ENCODE results near the gene PAPOLA. TPM values are rescaled to one million over a fixed set of nuclear protein-coding genes. Genes with fewer than 3 reads are reported as not detected.

PAPOLA gene
- total and polyA plus RNA-seq, 2 experiments from 2014 or later, result 198 to 237 TPM

DNA sequence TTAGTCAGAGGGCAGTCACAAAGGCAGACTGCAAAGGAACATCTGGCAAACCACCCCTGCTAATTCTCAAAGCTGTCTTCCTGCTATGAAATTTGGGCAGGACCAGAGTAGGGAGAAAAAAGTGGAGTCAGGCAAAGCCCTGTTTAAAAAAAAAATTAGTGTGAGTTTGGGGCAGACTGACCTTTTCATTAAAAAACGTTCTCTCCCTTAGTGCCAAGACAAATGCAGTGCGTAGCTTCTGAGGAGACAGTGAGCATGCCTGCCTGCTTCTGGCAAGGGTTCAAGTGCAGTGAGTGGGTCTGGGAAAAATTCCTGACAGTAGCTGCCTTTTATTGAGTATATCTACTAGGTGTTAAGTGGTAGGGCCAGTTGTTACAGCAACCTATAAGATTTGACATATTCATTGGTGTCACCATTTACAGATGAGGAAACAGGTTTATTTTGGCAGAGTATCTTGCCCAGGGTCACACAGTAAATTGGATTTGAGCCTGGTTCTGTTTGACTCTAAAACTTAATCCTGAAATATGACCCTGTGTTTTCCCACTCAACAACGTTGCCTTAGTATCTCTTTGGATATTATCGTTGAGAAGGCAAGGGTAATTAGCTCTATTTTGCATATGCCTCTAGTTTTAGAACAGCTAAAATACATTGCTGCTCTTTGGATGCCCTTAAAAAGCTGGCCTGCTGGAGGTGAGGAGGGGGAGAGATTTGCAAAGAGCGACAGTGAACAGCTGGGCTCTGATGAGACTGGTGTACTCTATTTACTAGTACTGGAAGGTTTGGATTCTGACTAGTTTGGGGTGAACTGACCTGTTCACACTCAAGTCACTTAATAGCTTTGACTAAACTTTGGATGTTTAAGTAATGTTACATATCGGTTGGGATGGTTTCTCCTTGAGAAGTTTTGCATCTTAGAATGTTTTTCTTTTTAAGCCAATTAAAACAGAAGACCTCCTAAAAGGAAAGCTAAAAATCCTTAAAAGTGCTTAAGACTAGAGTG is 72.8 kb downstream of the PAPOLA start:
- Histone ChIP-seq H3K36me3 (ENCODE audit: insufficient read depth) (no peaks in the 10 kb centered on the region), H3F3A (replicated peaks; ENCODE audit: low read depth) (no peaks in the 10 kb centered on the region), H3K4me3 (no peak overlapping the region), H2AFZ (no peak overlapping the region), H3K4me2 (no peak overlapping the region), H3K27ac (ENCODE audit: low read depth) (peak overlapping the region; percentile 65), H3K9me2 (ENCODE audit: insufficient read depth) (no peaks in the 10 kb centered on the region), H3K4me1 (ENCODE audit: insufficient read depth) (peaks cover 16% of the 10 kb centered on the region), H3K27me3 (ENCODE audit: insufficient read depth) (no peaks in the 10 kb centered on the region), H3K79me2 (replicated peaks; ENCODE audit: insufficient read depth) (no peaks in the 10 kb centered on the region), H4K20me1 (replicated peaks; ENCODE audit: insufficient read depth) (no peaks in the 10 kb centered on the region)
- no peak overlapping the region for H3K4me3 Mint-ChIP-seq
- peaks cover 34% of the 10 kb centered on the region for H3K4me1 Mint-ChIP-seq
- H3K27ac Mint-ChIP-seq, result peak overlapping the region; percentile 54
- H3K36me3 Mint-ChIP-seq (ENCODE audit: low read depth), result no peaks in the 10 kb centered on the region
- DNase-seq (ENCODE audit: low spot score) (no peak), ATAC-seq (no peak)
- peaks cover 8% of the 10 kb centered on the region for H3K27me3 Mint-ChIP-seq (ENCODE audit: insufficient read depth, low read depth, poor library complexity)
- TF ChIP-seq CREB1 (CRISPR knock-in tag; IDR thresholded peaks at IDR 0.05; ENCODE audit: low read depth), result no peak
- TF ChIP-seq, protein P1, sequence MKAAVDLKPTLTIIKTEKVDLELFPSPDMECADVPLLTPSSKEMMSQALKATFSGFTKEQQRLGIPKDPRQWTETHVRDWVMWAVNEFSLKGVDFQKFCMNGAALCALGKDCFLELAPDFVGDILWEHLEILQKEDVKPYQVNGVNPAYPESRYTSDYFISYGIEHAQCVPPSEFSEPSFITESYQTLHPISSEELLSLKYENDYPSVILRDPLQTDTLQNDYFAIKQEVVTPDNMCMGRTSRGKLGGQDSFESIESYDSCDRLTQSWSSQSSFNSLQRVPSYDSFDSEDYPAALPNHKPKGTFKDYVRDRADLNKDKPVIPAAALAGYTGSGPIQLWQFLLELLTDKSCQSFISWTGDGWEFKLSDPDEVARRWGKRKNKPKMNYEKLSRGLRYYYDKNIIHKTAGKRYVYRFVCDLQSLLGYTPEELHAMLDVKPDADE (IDR thresholded peaks at IDR 0.05), result no peak
- TF ChIP-seq, protein P2, sequence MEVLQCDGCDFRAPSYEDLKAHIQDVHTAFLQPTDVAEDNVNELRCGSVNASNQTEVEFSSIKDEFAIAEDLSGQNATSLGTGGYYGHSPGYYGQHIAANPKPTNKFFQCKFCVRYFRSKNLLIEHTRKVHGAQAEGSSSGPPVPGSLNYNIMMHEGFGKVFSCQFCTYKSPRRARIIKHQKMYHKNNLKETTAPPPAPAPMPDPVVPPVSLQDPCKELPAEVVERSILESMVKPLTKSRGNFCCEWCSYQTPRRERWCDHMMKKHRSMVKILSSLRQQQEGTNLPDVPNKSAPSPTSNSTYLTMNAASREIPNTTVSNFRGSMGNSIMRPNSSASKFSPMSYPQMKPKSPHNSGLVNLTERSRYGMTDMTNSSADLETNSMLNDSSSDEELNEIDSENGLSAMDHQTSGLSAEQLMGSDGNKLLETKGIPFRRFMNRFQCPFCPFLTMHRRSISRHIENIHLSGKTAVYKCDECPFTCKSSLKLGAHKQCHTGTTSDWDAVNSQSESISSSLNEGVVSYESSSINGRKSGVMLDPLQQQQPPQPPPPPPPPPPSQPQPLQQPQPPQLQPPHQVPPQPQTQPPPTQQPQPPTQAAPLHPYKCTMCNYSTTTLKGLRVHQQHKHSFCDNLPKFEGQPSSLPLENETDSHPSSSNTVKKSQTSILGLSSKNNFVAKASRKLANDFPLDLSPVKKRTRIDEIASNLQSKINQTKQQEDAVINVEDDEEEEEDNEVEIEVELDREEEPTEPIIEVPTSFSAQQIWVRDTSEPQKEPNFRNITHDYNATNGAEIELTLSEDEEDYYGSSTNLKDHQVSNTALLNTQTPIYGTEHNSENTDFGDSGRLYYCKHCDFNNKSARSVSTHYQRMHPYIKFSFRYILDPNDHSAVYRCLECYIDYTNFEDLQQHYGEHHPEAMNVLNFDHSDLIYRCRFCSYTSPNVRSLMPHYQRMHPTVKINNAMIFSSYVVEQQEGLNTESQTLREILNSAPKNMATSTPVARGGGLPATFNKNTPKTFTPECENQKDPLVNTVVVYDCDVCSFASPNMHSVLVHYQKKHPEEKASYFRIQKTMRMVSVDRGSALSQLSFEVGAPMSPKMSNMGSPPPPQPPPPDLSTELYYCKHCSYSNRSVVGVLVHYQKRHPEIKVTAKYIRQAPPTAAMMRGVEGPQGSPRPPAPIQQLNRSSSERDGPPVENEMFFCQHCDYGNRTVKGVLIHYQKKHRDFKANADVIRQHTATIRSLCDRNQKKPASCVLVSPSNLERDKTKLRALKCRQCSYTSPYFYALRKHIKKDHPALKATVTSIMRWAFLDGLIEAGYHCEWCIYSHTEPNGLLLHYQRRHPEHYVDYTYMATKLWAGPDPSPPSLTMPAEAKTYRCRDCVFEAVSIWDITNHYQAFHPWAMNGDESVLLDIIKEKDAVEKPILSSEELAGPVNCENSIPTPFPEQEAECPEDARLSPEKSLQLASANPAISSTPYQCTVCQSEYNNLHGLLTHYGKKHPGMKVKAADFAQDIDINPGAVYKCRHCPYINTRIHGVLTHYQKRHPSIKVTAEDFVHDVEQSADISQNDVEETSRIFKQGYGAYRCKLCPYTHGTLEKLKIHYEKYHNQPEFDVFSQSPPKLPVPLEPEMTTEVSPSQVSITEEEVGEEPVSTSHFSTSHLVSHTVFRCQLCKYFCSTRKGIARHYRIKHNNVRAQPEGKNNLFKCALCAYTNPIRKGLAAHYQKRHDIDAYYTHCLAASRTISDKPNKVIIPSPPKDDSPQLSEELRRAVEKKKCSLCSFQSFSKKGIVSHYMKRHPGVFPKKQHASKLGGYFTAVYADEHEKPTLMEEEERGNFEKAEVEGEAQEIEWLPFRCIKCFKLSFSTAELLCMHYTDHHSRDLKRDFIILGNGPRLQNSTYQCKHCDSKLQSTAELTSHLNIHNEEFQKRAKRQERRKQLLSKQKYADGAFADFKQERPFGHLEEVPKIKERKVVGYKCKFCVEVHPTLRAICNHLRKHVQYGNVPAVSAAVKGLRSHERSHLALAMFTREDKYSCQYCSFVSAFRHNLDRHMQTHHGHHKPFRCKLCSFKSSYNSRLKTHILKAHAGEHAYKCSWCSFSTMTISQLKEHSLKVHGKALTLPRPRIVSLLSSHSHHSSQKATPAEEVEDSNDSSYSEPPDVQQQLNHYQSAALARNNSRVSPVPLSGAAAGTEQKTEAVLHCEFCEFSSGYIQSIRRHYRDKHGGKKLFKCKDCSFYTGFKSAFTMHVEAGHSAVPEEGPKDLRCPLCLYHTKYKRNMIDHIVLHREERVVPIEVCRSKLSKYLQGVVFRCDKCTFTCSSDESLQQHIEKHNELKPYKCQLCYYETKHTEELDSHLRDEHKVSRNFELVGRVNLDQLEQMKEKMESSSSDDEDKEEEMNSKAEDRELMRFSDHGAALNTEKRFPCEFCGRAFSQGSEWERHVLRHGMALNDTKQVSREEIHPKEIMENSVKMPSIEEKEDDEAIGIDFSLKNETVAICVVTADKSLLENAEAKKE (CRISPR knock-in tag; IDR thresholded peaks at IDR 0.05), result no peak
- TF ChIP-seq EZH2phosphoT487 (IDR thresholded peaks at IDR 0.05; ENCODE audit: unreplicated experiment), result no peak
- TF ChIP-seq EZH2 (IDR thresholded peaks at IDR 0.05; ENCODE audit: low read depth, unreplicated experiment), result no peak
- TF ChIP-seq JUNB (IDR thresholded peaks at IDR 0.05; ENCODE audit: unreplicated experiment), result no peak
- TF ChIP-seq NANOG (IDR thresholded peaks at IDR 0.05; ENCODE audit: borderline replicate concordance), result no peak
- TF ChIP-seq ZNF114 (CRISPR knock-in tag; IDR thresholded peaks at IDR 0.05), result no peak
- no peaks in the 10 kb centered on the region; the same call in 2 of the 3 replicates for H3K9me3 Mint-ChIP-seq

Measured in GM23338 (cell line).